NK-92 (cell line): ENCODE results near the gene SKAP1.

Experiments used
- DNase-seq: peaks from one replicate; lab custom pipeline; 2025; ENCODE audit not compliant: unreplicated experiment; lab: John Stamatoyannopoulos, UW

SKAP1 gene

GRCh38 chr17:48123111-48123510 is 306.9 kb downstream of the SKAP1 start:
- no peak for DNase-seq

GRCh38 chr17:48122665-48123045 is 307.4 kb downstream of the SKAP1 start:
- no peak for DNase-seq

GRCh38 chr17:48121923-48122664 is 307.9 kb downstream of the SKAP1 start:
- no peak for DNase-seq

GRCh38 chr17:48113201-48113676 is 316.8 kb downstream of the SKAP1 start:
- DNase-seq = no peak

GRCh38 chr17:48111937-48112241 is 318.1 kb downstream of the SKAP1 start:
- DNase-seq = no peak

- no peak for DNase-seq
Observed at GRCh38 chr17:48110761-48111160, 319.3 kb downstream of the SKAP1 start.

- DNase-seq = peak; percentile 44
Observed at GRCh38 chr17:48107137-48108055, 322.6 kb downstream of the SKAP1 start, which contains the start of gene SNX11. Gene SNX11, plus strand, starts transcription at chr17:48107766. Its CDS starts 4,278 bp downstream, at chr17:48112044.

GRCh38 chr17:48106802-48107136 is 323.2 kb downstream of the SKAP1 start:
- DNase-seq = no peak

- DNase-seq = no peak
Observed at GRCh38 chr17:48104440-48104839, 325.6 kb downstream of the SKAP1 start.

- no peak for DNase-seq
Observed at GRCh38 chr17:48102798-48103715, 327.0 kb downstream of the SKAP1 start.

GRCh38 chr17:48102043-48102750 is 327.8 kb downstream of the SKAP1 start:
- DNase-seq = no peak

- DNase-seq = peak; percentile 58
Observed at GRCh38 chr17:48101012-48101720, 328.8 kb downstream of the SKAP1 start, which contains the start of gene CBX1. Gene CBX1, minus strand, starts transcription at chr17:48101478. Its CDS starts 24,474 bp downstream, at chr17:48077004.

- no peak for DNase-seq
Observed at GRCh38 chr17:48100591-48101011, 329.4 kb downstream of the SKAP1 start.

- DNase-seq = no peak
Observed at GRCh38 chr17:48100160-48100559, 329.9 kb downstream of the SKAP1 start.

- no peak for DNase-seq
Observed at GRCh38 chr17:48095611-48096010, 334.4 kb downstream of the SKAP1 start.

GRCh38 chr17:48093341-48094045 is 336.5 kb downstream of the SKAP1 start:
- DNase-seq = no peak

- DNase-seq = no peak
Observed at GRCh38 chr17:48084932-48085331, 345.1 kb downstream of the SKAP1 start.
